AG09319 (cell line): ENCODE data around the gene SALL1.

Experiments
- DNase-seq: peaks from one replicate; pipeline ENCODE4 v3.0.0-alpha.2; 2010; ENCODE audit warnings: low read depth; ENCODE audit errors: extremely low read depth
- CTCF ChIP-seq: IDR thresholded peaks from 2 replicates; pipeline ENCODE4 v1.5.1; 2011; ENCODE audit warnings: low read depth, mild to moderate bottlenecking, inconsistent platforms, low read length, moderate library complexity

SALL1 gene

GRCh38 chr16:51165043-51165442 lies 14.0 kb upstream of the SALL1 start:
- no peak for TF ChIP-seq CTCF
- no peak for DNase-seq

- TF ChIP-seq CTCF: no peak
- no peak for DNase-seq
Measured at GRCh38 chr16:51164574-51164973, 13.5 kb upstream of the SALL1 start.

GRCh38 chr16:51163894-51164566 lies 13.0 kb upstream of the SALL1 start:
- TF ChIP-seq CTCF: no peak
- no peak for DNase-seq

GRCh38 chr16:51163366-51163765 lies 12.3 kb upstream of the SALL1 start:
- DNase-seq: no peak
- TF ChIP-seq CTCF: no peak

- no peak for DNase-seq
- no peak for TF ChIP-seq CTCF
Measured at GRCh38 chr16:51161440-51162195, 10.5 kb upstream of the SALL1 start.

GRCh38 chr16:51159865-51160264 lies 8.8 kb upstream of the SALL1 start:
- no peak for DNase-seq
- TF ChIP-seq CTCF: no peak

- no peak for TF ChIP-seq CTCF
- no peak for DNase-seq
Measured at GRCh38 chr16:51159296-51159695, 8.2 kb upstream of the SALL1 start.
